GM15510 (cell line): ENCODE measurements around the gene OR2H2.

ENCODE experiments used
- POLR2A ChIP-seq: IDR thresholded peaks from 3 replicates; pipeline ENCODE4 v1.6.1; 2011; ENCODE audit warnings: borderline replicate concordance; ENCODE audit not compliant: insufficient read length; ENCODE audit errors: extremely low read depth

OR2H2 gene

GRCh38 chr6:29610540-29610939, 25.6 kb downstream of the OR2H2 start:
- TF ChIP-seq POLR2A: no peak

GRCh38 chr6:29611426-29611825, 26.5 kb downstream of the OR2H2 start:
- no peak for TF ChIP-seq POLR2A

GRCh38 chr6:29617782-29618554, 33.0 kb downstream of the OR2H2 start:
- no peak for TF ChIP-seq POLR2A

GRCh38 chr6:29619578-29620160, 34.7 kb downstream of the OR2H2 start:
- no peak for TF ChIP-seq POLR2A

DNA sequence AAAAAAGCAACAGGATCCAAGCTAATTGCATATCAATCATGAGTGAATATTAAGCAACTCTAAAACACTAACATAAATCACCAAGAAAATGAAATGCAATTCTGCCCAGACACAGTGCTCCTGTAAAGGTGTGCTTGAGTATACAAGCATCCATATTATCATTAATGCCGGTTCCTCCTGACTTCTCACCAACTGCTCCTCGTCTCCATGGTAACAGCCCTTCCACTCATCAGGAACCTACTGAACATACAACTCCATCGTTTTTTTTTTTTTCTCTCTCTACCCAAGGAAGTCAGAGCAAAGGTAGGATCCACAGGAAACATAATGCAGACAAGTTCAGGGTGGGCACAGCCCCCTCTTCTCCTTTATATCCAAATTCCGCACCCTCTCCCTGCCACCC, 35.7 kb downstream of the OR2H2 start:
- no peak for TF ChIP-seq POLR2A

GRCh38 chr6:29624520-29624961, 39.6 kb downstream of the OR2H2 start:
- no peak for TF ChIP-seq POLR2A

DNA sequence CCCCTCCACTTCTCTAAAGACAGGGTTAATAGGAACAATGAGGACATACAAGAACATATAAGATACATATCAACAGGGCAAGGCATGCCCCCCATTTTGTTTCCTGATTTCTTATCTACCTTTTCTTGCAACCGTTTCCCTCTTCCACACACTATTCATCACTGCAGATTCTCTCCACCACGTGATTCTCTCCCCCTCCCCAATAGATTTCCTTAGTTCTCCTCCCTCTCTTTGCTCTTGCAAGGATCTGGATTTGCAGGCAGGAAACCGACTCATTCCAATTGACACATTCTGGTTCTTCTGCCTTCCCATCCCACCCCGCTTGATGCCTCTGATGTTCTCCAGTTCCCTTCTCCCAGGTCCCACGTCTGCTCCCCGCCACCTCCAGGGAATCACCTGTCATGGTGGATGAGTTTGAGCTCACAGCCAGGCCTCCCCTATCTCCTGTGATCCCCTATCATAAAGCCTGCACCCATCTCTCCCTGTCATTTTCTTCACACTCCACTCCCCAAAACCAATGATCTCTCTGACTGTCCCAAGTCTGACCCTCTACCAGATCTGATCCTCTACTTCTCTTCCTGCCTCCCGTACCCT, 40.5 kb downstream of the OR2H2 start:
- no peak for TF ChIP-seq POLR2A

DNA sequence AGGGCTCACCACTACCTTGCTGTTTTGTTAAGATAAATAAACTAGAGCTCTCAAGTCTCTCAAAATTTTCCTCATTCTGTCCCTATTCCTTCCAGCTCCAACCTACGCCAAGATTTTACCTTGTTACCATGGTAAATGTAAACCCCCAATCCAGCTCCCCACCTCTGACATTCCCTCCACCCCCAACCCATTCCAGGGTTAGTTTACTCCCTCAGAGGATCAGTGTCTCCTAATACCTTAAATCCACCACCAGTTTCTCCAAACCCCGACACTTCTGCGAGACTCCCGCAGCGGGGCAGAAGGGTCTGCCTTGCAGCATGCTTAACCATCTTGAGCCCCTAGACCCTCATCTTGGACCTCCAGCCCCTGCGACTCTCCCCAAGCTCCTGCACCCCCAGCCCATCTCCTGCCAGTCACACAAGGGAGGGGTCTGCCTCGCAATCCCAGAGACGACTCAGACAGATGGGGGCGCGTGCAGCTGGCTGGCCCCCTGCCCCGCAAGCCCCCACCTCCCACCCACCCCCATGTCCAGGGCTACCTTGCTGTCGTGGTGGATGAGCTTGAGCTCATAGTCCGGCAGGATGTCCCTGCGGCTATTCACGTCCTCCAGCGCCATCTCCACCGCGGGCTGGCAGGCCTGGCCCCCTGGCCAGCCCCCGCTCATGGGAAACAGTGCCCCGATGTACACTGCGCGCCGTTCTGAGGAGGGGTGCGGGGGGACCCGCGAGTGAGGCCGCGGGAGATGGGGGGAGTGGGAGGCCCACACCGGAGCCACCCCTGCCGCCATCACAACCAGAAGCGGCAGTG, 42.2 kb downstream of the OR2H2 start:
- no peak for TF ChIP-seq POLR2A

GRCh38 chr6:29627755-29628418, 43.0 kb downstream of the OR2H2 start:
- TF ChIP-seq POLR2A: no peak

- TF ChIP-seq POLR2A: no peak
Observed at GRCh38 chr6:29628419-29629281, 43.7 kb downstream of the OR2H2 start.

- no peak for TF ChIP-seq POLR2A
Observed at GRCh38 chr6:29629571-29629970, 44.6 kb downstream of the OR2H2 start.

GRCh38 chr6:29630315-29630714, 45.4 kb downstream of the OR2H2 start:
- no peak for TF ChIP-seq POLR2A

DNA sequence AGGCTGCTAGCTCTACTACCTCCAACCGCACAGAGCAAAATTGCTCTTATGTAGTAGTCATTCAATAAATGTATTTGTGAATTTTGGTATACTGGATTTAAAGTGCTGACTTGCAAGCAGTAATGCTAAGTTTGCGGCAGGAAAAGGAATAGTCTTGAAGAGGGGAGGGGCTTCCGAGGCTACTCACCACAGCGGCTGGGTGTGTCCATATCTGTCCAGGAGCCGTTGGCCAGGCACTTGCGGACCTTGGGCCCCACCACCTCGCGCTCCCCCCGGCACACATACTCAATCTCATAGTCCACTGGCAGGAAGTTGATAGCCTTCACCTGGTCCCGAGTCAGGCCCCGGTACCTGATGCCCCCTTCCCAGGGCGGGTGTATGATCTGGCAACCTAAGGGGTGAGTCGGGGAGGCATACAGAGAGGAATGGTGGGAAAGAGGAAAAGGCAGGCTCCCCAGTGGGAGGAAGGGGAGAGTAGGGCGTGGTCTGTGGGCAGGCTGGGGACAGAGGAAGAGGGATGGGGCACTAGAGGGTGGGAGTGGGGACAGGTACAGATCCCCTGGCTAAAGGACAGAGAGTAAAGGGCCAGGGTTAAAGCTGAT, 46.4 kb downstream of the OR2H2 start:
- TF ChIP-seq POLR2A: no peak
